Calu3 (cell line): Measurements from ENCODE around the gene SPATA12. TPM values are rescaled to one million over a fixed set of nuclear protein-coding genes. Genes with fewer than 3 reads are reported as not detected.

Experiments used
- BruUV-seq: library from RNA; stranded (reverse); fragments of 400-500 nt; replicated peaks from 2 replicates; lab custom pipeline; 2021; lab: Mats Ljungman, UMichigan
- CTCF ChIA-PET: fragments of 300-600 bp; sonication (Branson Sonifier 250); formaldehyde crosslinking; loops from one replicate; lab custom pipeline; 2022; ENCODE audit warnings: antibody characterized with exemption; lab: Charles Lee
- DNase-seq: peaks from one replicate; pipeline ENCODE4 v3.0.0; 2022
- H3K27ac Mint-ChIP-seq: one replicate; pipeline ENCODE4 v1.8.0; 2022; ENCODE audit warnings: mixed read lengths; ENCODE audit not compliant: unreplicated experiment
- H3K27me3 Mint-ChIP-seq: one replicate; pipeline ENCODE4 v1.8.0; 2022; ENCODE audit warnings: mixed read lengths; ENCODE audit not compliant: unreplicated experiment
- H3K36me3 Mint-ChIP-seq: one replicate; pipeline ENCODE4 v1.8.0; 2022; ENCODE audit warnings: mild to moderate bottlenecking, moderate library complexity, mixed read lengths; ENCODE audit not compliant: insufficient read depth, unreplicated experiment
- H3K4me1 Mint-ChIP-seq: one replicate; pipeline ENCODE4 v1.8.0; 2022; ENCODE audit warnings: mild to moderate bottlenecking, low read depth, mixed read lengths; ENCODE audit not compliant: unreplicated experiment
- H3K4me3 Mint-ChIP-seq: one replicate; pipeline ENCODE4 v1.8.0; 2022; ENCODE audit warnings: mild to moderate bottlenecking, low read depth, moderate library complexity, mixed read lengths; ENCODE audit not compliant: unreplicated experiment
- H3K9me3 Mint-ChIP-seq: one replicate; pipeline ENCODE4 v1.8.0; 2022; ENCODE audit warnings: low read depth, mixed read lengths; ENCODE audit not compliant: unreplicated experiment
- intact Hi-C: fragments of 100-400 bp; cut with micrococcal nuclease; formaldehyde crosslinking; loops from one replicate; pipeline ENCODE4 v1.10.0; 2022; ENCODE audit not compliant: unreplicated experiment
- total RNA-seq: library from RNA; stranded (reverse); gene quantifications from 2 replicates; pipeline ENCODE4 v1.2.3, GENCODE V29; 2022
- TF ChIP-seq, protein P1 (sequence below): fragments of 200-600 bp; IDR thresholded peaks from one replicate; pipeline ENCODE4 v1.8.0; 2022; ENCODE audit warnings: antibody characterized with exemption; ENCODE audit not compliant: unreplicated experiment

Gene SPATA12
- total RNA-seq, 1 experiment from 2014 or later: 0.47 TPM

DNA sequence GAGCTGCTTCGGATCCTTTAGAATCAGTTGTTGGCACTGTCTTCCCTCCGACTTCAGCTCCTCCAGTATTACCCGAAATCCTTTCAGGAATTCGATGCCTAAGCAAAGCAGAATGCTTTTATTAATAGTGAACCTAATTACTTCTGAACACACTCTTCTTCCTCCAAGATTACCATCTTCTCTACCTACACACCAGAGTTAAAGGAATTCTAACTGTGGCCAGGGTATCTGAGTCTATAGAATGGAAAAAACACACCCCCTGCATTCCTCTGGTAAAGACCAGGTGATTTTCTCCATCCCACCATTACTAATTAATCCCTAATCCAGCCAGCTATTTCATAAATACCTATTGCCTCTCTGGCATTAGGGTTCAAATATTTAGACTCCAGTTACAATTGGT, 49.8 kb downstream of the SPATA12 start:
- H3K27ac Mint-ChIP-seq: peak overlapping the region; percentile 36
- no peak for DNase-seq
- H3K36me3 Mint-ChIP-seq: peaks cover 12% of the 10 kb centered on the region
- H3K4me1 Mint-ChIP-seq: peaks cover 13% of the 10 kb centered on the region
- H3K27me3 Mint-ChIP-seq: no peaks in the 10 kb centered on the region
- intact Hi-C loops: no loop called here
- no peaks in the 10 kb centered on the region for H3K9me3 Mint-ChIP-seq
- H3K4me3 Mint-ChIP-seq: peak overlapping the region; percentile 52
- TF ChIP-seq, protein P1, sequence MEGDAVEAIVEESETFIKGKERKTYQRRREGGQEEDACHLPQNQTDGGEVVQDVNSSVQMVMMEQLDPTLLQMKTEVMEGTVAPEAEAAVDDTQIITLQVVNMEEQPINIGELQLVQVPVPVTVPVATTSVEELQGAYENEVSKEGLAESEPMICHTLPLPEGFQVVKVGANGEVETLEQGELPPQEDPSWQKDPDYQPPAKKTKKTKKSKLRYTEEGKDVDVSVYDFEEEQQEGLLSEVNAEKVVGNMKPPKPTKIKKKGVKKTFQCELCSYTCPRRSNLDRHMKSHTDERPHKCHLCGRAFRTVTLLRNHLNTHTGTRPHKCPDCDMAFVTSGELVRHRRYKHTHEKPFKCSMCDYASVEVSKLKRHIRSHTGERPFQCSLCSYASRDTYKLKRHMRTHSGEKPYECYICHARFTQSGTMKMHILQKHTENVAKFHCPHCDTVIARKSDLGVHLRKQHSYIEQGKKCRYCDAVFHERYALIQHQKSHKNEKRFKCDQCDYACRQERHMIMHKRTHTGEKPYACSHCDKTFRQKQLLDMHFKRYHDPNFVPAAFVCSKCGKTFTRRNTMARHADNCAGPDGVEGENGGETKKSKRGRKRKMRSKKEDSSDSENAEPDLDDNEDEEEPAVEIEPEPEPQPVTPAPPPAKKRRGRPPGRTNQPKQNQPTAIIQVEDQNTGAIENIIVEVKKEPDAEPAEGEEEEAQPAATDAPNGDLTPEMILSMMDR: no peak
- CTCF ChIA-PET: interaction anchor here (1.2 kb wide), 2 partner anchors 8 to 10 kb away, joined by 3 read pairs; no protein-coding TSS in a partner anchor
- BruUV-seq: no TSS peak

GRCh38 chr3:57110798-57111197, 50.3 kb downstream of the SPATA12 start:
- H3K27me3 Mint-ChIP-seq: no peaks in the 10 kb centered on the region
- H3K9me3 Mint-ChIP-seq: no peaks in the 10 kb centered on the region
- H3K27ac Mint-ChIP-seq: no peak overlapping the region
- no peak overlapping the region for H3K4me3 Mint-ChIP-seq
- peaks cover 13% of the 10 kb centered on the region for H3K4me1 Mint-ChIP-seq
- DNase-seq: no peak
- peaks cover 12% of the 10 kb centered on the region for H3K36me3 Mint-ChIP-seq
- CTCF ChIA-PET: interaction anchor here (1.2 kb wide), 1 partner anchor 10 kb away, joined by 3 read pairs; no protein-coding TSS in a partner anchor
- TF ChIP-seq, protein P1: no peak
- intact Hi-C loops: no loop called here
- no TSS peak for BruUV-seq

GRCh38 chr3:57112206-57112605, 51.7 kb downstream of the SPATA12 start:
- TF ChIP-seq, protein P1: no peak
- no TSS peak for BruUV-seq
- CTCF ChIA-PET: no interaction called here
- peak; percentile 16 for DNase-seq
- intact Hi-C loops: no loop called here
- Mint-ChIP-seq H3K27me3 (no peaks in the 10 kb centered on the region), H3K4me3 (no peak overlapping the region), H3K9me3 (no peaks in the 10 kb centered on the region), H3K4me1 (peaks cover 13% of the 10 kb centered on the region), H3K36me3 (peaks cover 12% of the 10 kb centered on the region), H3K27ac (no peak overlapping the region)

- H3K4me3 Mint-ChIP-seq: no peak overlapping the region
- H3K4me1 Mint-ChIP-seq: no peaks in the 10 kb centered on the region
- DNase-seq: no peak
- intact Hi-C loops: no loop called here
- H3K27ac Mint-ChIP-seq: no peak overlapping the region
- no TSS peak for BruUV-seq
- H3K36me3 Mint-ChIP-seq: no peaks in the 10 kb centered on the region
- H3K9me3 Mint-ChIP-seq: no peaks in the 10 kb centered on the region
- TF ChIP-seq, protein P1: no peak
- H3K27me3 Mint-ChIP-seq: peaks cover 12% of the 10 kb centered on the region
- CTCF ChIA-PET: interaction anchor here (0.8 kb wide), 1 partner anchor 10 kb away, joined by 4 read pairs; no protein-coding TSS in a partner anchor
Observed at GRCh38 chr3:57116501-57116900, 56.0 kb downstream of the SPATA12 start.
